WTC11 (cell line): ENCODE data around the gene ALK. TPM values are rescaled to one million over a fixed set of nuclear protein-coding genes. Genes with fewer than 3 reads are reported as not detected.

Source experiments
- ATAC-seq: fragments of 200-7000 bp; cut with Tn5 transposase; 2 replicates; pipeline ENCODE4 v1.10.0; 2021; ENCODE audit warnings: mild to moderate bottlenecking, moderate library complexity
- CTCF ChIA-PET: fragments of 300-600 bp; sonication (Branson Sonifier 250); formaldehyde crosslinking; loops from one replicate; lab custom pipeline; 2021; ENCODE audit warnings: antibody characterized with exemption; lab: Charles Lee
- POLR2A ChIA-PET: fragments of 350-600 bp; sonication (Branson Sonifier 250); formaldehyde crosslinking; loops from one replicate; lab custom pipeline; 2021; ENCODE audit warnings: antibody characterized with exemption; lab: Charles Lee
- DNase-seq: peaks from one replicate; pipeline ENCODE4 v3.0.0; 2021; ENCODE audit warnings: low spot score
- H3K27ac Mint-ChIP-seq: 2 replicates; pipeline ENCODE4 v1.8.0; 2021; ENCODE audit warnings: mixed read lengths
- H3K27me3 Mint-ChIP-seq: 2 replicates; pipeline ENCODE4 v1.8.0; 2021; ENCODE audit warnings: low read depth, mild to moderate bottlenecking, moderate library complexity, mixed read lengths
- H3K36me3 Mint-ChIP-seq: 2 replicates; pipeline ENCODE4 v1.8.0; 2021; ENCODE audit warnings: mixed read lengths
- H3K4me1 Mint-ChIP-seq: 2 replicates; pipeline ENCODE4 v1.8.0; 2022; ENCODE audit warnings: mixed read lengths
- H3K4me3 Mint-ChIP-seq: 2 replicates; pipeline ENCODE4 v1.8.0; 2021; ENCODE audit warnings: mild to moderate bottlenecking, moderate library complexity, mixed read lengths
- H3K9me3 Mint-ChIP-seq: 2 replicates; pipeline ENCODE4 v1.8.0; 2021; ENCODE audit warnings: mixed read lengths
- ATF6 ChIP-seq: sonication (generic); formaldehyde crosslinking; IDR thresholded peaks from 2 replicates; pipeline ENCODE4 v1.8.1; 2023; ENCODE audit warnings: mild to moderate bottlenecking, missing genetic modification reagents
- CBFB ChIP-seq: sonication (generic); formaldehyde crosslinking; IDR thresholded peaks from 2 replicates; pipeline ENCODE4 v1.8.1; 2022; ENCODE audit warnings: mild to moderate bottlenecking, low read depth, missing genetic modification reagents
- CREB1 ChIP-seq: sonication (generic); formaldehyde crosslinking; IDR thresholded peaks from 2 replicates; pipeline ENCODE4 v1.8.0; 2023; ENCODE audit warnings: mild to moderate bottlenecking, missing genetic modification reagents
- EMX1 ChIP-seq: fragments of 250-450 bp; sonication (Bioruptor Pico); IDR thresholded peaks from 2 replicates; pipeline ENCODE4 v1.8.0; 2021; ENCODE audit warnings: mild to moderate bottlenecking
- FOXP4 ChIP-seq: sonication (generic); formaldehyde crosslinking; IDR thresholded peaks from 2 replicates; pipeline ENCODE4 v1.8.0; 2022; ENCODE audit warnings: mild to moderate bottlenecking, missing genetic modification reagents
- NFE2L1 ChIP-seq: sonication (generic); formaldehyde crosslinking; IDR thresholded peaks from 2 replicates; pipeline ENCODE4 v1.8.1; 2023; ENCODE audit warnings: missing genetic modification reagents
- ZBTB21 ChIP-seq: sonication (generic); formaldehyde crosslinking; IDR thresholded peaks from 2 replicates; pipeline ENCODE4 v1.8.1; 2023; ENCODE audit warnings: mild to moderate bottlenecking, missing genetic modification reagents, borderline replicate concordance
- ZNF396 ChIP-seq: fragments of 250-450 bp; sonication (Bioruptor Pico); IDR thresholded peaks from 2 replicates; pipeline ENCODE4 v1.8.0; 2021; ENCODE audit warnings: mild to moderate bottlenecking, moderate library complexity, borderline replicate concordance
- total RNA-seq: library from RNA; stranded (reverse); gene quantifications from 3 replicates; pipeline ENCODE4 v1.2.3, GENCODE V29; 2021
- TF ChIP-seq, protein P1 (sequence below): sonication (generic); formaldehyde crosslinking; IDR thresholded peaks from 2 replicates; pipeline ENCODE4 v1.8.0; 2023; ENCODE audit warnings: missing genetic modification reagents, mild to moderate bottlenecking, borderline replicate concordance
- TF ChIP-seq, protein P2 (sequence below): sonication (generic); formaldehyde crosslinking; IDR thresholded peaks from 2 replicates; pipeline ENCODE4 v1.8.1; 2022; ENCODE audit warnings: mild to moderate bottlenecking, moderate library complexity, missing genetic modification reagents
- TF ChIP-seq, protein P3 (sequence below): sonication (generic); formaldehyde crosslinking; IDR thresholded peaks from 2 replicates; pipeline ENCODE4 v1.8.0; 2022; ENCODE audit warnings: mild to moderate bottlenecking, missing genetic modification reagents
- TF ChIP-seq, protein P4 (sequence below): sonication (generic); formaldehyde crosslinking; IDR thresholded peaks from 2 replicates; pipeline ENCODE4 v1.8.1; 2022; ENCODE audit warnings: low read depth, mild to moderate bottlenecking, moderate library complexity, missing genetic modification reagents, borderline replicate concordance

The ALK gene
- total RNA-seq, 1 experiment from 2014 or later = not detected

- Mint-ChIP-seq H3K27ac (no peak overlapping the region), H3K27me3 (no peaks in the 10 kb centered on the region), H3K36me3 (no peaks in the 10 kb centered on the region), H3K4me1 (no peaks in the 10 kb centered on the region), H3K9me3 (peaks cover 4% of the 10 kb centered on the region; the same call in 1 of the 2 replicates)
- ATAC-seq = no peak
- POLR2A ChIA-PET = no interaction called here
- no peak for TF ChIP-seq CBFB (CRISPR knock-in tag)
- TF ChIP-seq CREB1 (CRISPR knock-in tag) = no peak
- no peak for TF ChIP-seq ATF6 (CRISPR knock-in tag)
- TF ChIP-seq, all 79 proteins: peak for 0
- CTCF ChIA-PET = no interaction called here
- no peak for DNase-seq
- no peak overlapping the region for H3K4me3 Mint-ChIP-seq
Observed at GRCh38 chr2:29382486-29382885, 538.9 kb downstream of the ALK start.

DNA sequence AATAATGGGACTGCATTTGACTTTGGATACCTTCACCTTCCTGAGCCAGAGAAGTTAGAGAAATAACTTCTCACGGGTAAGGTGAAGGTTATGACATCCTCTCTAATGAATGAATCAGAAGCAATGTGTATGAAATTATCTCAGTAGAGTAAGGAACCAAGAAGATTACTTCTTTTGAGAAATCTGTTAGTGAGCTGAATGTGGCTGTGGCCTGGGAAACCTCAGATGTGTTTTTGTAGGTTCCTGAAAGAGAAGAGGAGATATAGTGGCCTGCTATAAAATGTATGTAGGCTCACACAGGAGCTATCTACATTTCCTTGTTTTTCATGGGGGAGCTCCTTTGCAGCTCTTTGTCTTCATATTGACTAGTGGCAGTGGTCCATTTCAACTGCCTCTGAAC is 543.6 kb downstream of the ALK start:
- no peak for ATAC-seq
- CTCF ChIA-PET = no interaction called here
- Mint-ChIP-seq H3K27ac (no peak overlapping the region), H3K36me3 (peaks cover 11% of the 10 kb centered on the region)
- no peak for DNase-seq
- TF ChIP-seq, protein P1, sequence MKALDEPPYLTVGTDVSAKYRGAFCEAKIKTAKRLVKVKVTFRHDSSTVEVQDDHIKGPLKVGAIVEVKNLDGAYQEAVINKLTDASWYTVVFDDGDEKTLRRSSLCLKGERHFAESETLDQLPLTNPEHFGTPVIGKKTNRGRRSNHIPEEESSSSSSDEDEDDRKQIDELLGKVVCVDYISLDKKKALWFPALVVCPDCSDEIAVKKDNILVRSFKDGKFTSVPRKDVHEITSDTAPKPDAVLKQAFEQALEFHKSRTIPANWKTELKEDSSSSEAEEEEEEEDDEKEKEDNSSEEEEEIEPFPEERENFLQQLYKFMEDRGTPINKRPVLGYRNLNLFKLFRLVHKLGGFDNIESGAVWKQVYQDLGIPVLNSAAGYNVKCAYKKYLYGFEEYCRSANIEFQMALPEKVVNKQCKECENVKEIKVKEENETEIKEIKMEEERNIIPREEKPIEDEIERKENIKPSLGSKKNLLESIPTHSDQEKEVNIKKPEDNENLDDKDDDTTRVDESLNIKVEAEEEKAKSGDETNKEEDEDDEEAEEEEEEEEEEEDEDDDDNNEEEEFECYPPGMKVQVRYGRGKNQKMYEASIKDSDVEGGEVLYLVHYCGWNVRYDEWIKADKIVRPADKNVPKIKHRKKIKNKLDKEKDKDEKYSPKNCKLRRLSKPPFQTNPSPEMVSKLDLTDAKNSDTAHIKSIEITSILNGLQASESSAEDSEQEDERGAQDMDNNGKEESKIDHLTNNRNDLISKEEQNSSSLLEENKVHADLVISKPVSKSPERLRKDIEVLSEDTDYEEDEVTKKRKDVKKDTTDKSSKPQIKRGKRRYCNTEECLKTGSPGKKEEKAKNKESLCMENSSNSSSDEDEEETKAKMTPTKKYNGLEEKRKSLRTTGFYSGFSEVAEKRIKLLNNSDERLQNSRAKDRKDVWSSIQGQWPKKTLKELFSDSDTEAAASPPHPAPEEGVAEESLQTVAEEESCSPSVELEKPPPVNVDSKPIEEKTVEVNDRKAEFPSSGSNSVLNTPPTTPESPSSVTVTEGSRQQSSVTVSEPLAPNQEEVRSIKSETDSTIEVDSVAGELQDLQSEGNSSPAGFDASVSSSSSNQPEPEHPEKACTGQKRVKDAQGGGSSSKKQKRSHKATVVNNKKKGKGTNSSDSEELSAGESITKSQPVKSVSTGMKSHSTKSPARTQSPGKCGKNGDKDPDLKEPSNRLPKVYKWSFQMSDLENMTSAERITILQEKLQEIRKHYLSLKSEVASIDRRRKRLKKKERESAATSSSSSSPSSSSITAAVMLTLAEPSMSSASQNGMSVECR (CRISPR knock-in tag) = no peak
- TF ChIP-seq EMX1 (CRISPR knock-in tag) (no peak), FOXP4 (CRISPR knock-in tag) (no peak), NFE2L1 (CRISPR knock-in tag) (no peak), ZBTB21 (CRISPR knock-in tag) (no peak)
- TF ChIP-seq, protein P2, sequence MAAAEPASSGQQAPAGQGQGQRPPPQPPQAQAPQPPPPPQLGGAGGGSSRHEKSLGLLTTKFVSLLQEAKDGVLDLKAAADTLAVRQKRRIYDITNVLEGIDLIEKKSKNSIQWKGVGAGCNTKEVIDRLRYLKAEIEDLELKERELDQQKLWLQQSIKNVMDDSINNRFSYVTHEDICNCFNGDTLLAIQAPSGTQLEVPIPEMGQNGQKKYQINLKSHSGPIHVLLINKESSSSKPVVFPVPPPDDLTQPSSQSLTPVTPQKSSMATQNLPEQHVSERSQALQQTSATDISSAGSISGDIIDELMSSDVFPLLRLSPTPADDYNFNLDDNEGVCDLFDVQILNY (CRISPR knock-in tag) = no peak
- TF ChIP-seq, all 79 proteins: peak for 0
- Mint-ChIP-seq H3K27me3 (no peaks in the 10 kb centered on the region; the same call in 1 of the 2 replicates), H3K4me3 (no peak overlapping the region), H3K9me3 (peaks cover 18% of the 10 kb centered on the region), H3K4me1 (peaks cover 11% of the 10 kb centered on the region)
- POLR2A ChIA-PET = no interaction called here

DNA sequence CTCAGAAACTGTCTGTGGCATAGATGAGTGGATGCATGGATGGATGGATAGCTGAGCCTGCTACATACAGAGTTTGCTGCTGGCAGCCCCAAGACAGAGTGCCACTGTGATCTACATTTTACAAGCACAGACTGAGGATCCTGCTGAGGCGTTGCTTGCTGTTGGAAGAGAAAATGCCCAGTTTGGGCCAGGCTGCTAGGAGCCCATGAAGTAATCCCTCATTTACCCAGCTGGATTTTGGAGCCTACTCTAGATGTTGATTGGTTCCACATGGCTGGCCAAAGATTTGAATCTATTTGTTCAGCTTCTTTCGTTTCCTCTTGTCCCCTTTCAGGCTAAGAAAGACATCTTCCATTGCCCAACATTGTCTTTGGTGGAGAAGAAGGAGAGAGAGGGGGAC is 544.8 kb downstream of the ALK start:
- Mint-ChIP-seq H3K36me3 (peaks cover 11% of the 10 kb centered on the region), H3K4me3 (no peak overlapping the region), H3K27me3 (no peaks in the 10 kb centered on the region; the same call in 1 of the 2 replicates), H3K27ac (no peak overlapping the region), H3K9me3 (peaks cover 18% of the 10 kb centered on the region), H3K4me1 (peaks cover 11% of the 10 kb centered on the region)
- no peak for DNase-seq
- ATAC-seq = no peak
- TF ChIP-seq, protein P3, sequence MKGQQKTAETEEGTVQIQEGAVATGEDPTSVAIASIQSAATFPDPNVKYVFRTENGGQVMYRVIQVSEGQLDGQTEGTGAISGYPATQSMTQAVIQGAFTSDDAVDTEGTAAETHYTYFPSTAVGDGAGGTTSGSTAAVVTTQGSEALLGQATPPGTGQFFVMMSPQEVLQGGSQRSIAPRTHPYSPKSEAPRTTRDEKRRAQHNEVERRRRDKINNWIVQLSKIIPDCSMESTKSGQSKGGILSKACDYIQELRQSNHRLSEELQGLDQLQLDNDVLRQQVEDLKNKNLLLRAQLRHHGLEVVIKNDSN = no peak
- TF ChIP-seq, protein P4, sequence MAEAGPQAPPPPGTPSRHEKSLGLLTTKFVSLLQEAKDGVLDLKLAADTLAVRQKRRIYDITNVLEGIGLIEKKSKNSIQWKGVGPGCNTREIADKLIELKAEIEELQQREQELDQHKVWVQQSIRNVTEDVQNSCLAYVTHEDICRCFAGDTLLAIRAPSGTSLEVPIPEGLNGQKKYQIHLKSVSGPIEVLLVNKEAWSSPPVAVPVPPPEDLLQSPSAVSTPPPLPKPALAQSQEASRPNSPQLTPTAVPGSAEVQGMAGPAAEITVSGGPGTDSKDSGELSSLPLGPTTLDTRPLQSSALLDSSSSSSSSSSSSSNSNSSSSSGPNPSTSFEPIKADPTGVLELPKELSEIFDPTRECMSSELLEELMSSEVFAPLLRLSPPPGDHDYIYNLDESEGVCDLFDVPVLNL (CRISPR knock-in tag) = no peak
- TF ChIP-seq, protein P1 (CRISPR knock-in tag) = no peak
- TF ChIP-seq ZNF396 (CRISPR knock-in tag) = no peak
- CTCF ChIA-PET = no interaction called here
- POLR2A ChIA-PET = no interaction called here
